SK-N-SH (cell line): ENCODE results near the gene SFSWAP. TPM values are rescaled to one million over a fixed set of nuclear protein-coding genes. Genes with fewer than 3 reads are reported as not detected.

Source experiments
- CTCF ChIA-PET: fragments of 300-600, 350-600 bp; formaldehyde crosslinking; extraction: SDS; loops from one replicate; lab custom pipeline; 2021; lab: Yijun Ruan, JAX
- POLR2A ChIA-PET: fragments of 350-600 bp; sonication (Branson Sonifier 250); formaldehyde crosslinking; extraction: SDS; loops from one replicate; lab custom pipeline; 2020; ENCODE audit warnings: antibody characterized with exemption, inconsistent platforms; lab: Yijun Ruan, JAX
- DNase-seq: peaks from one replicate; pipeline ENCODE4 v3.0.0; 2012
- H2AFZ ChIP-seq: fragments of 200-600 bp; sonication (generic); 2 replicates; pipeline ENCODE4 v1.8.1; 2016; ENCODE audit warnings: antibody characterized with exemption, mild to moderate bottlenecking, low read depth
- H3F3A ChIP-seq: fragments of 200-600 bp; sonication (generic); replicated peaks from 2 replicates; pipeline ENCODE3; 2016; ENCODE audit warnings: antibody characterized with exemption, mild to moderate bottlenecking; ENCODE audit not compliant: insufficient read depth
- H3K27ac ChIP-seq, 2 experiments: fragments of 200-500 bp in 1 of 2; fragments of 200-600 bp in 1 of 2; sonication (Bioruptor generic) in 1 of 2; sonication (generic), shearing (Covaris generic) in 1 of 2; 2 replicates each; pipeline versions ENCODE4 v1.5.1 to v1.6.1; 2014 to 2016; ENCODE audit warnings: low read depth in 2 of 2, inconsistent platforms in 1 of 2, low read length in 1 of 2, mild to moderate bottlenecking in 1 of 2, mixed read lengths in 1 of 2
- H3K27me3 ChIP-seq: fragments of 200-600 bp; sonication (generic), shearing (Covaris generic); 2 replicates; pipeline ENCODE4 v1.6.1; 2016; ENCODE audit warnings: mixed run types; ENCODE audit not compliant: insufficient read depth
- H3K36me3 ChIP-seq, 2 experiments: fragments of 200-500 bp in 1 of 2; fragments of 200-600 bp in 1 of 2; sonication (Bioruptor generic) in 1 of 2; sonication (generic) in 1 of 2; replicated peaks in 1 of 2; 2 replicates each; pipeline versions ENCODE3 to v1.5.1; 2014 to 2016; ENCODE audit warnings: low read length in 1 of 2, mild to moderate bottlenecking in 1 of 2; ENCODE audit not compliant: insufficient read depth in 2 of 2, control insufficient read depth in 1 of 2
- H3K4me1 ChIP-seq, 2 experiments: fragments of 200-500 bp in 1 of 2; fragments of 200-600 bp in 1 of 2; sonication (Bioruptor generic) in 1 of 2; sonication (generic), shearing (Covaris generic) in 1 of 2; 2 replicates each; pipeline versions ENCODE4 v1.5.1 to v1.6.1; 2014 to 2016; ENCODE audit warnings: low read depth in 1 of 2, low read length in 1 of 2, mixed run types in 1 of 2; ENCODE audit not compliant: insufficient read depth in 2 of 2, control insufficient read depth in 1 of 2
- H3K4me2 ChIP-seq: fragments of 200-600 bp; sonication (generic), shearing (Covaris generic); 2 replicates; pipeline ENCODE4 v1.6.1; 2017; ENCODE audit warnings: mixed run types
- H3K4me3 ChIP-seq, 2 experiments: fragments of 200-500 bp in 1 of 2; fragments of 200-600 bp in 1 of 2; sonication (Bioruptor generic) in 1 of 2; sonication (generic), shearing (Covaris generic) in 1 of 2; 2 replicates each; pipeline versions ENCODE4 v1.5.1 to v1.8.1; 2014 to 2016; ENCODE audit warnings: low read depth in 2 of 2, inconsistent platforms in 1 of 2, low read length in 1 of 2, mild to moderate bottlenecking in 1 of 2, mixed read lengths in 1 of 2, moderate library complexity in 1 of 2
- H3K79me2 ChIP-seq: fragments of 200-600 bp; sonication (generic); 2 replicates; pipeline ENCODE4 v1.8.1; 2017; ENCODE audit warnings: mild to moderate bottlenecking; ENCODE audit not compliant: insufficient read depth
- H3K9ac ChIP-seq: fragments of 200-600 bp; sonication (generic); 2 replicates; pipeline ENCODE4 v1.6.1; 2017; ENCODE audit warnings: mixed run types
- H3K9me2 ChIP-seq: fragments of 200-600 bp; sonication (generic); 2 replicates; pipeline ENCODE4 v1.6.1; 2017; ENCODE audit warnings: mixed run types
- H3K9me3 ChIP-seq: fragments of 200-600 bp; sonication (generic); 2 replicates; pipeline ENCODE4 v1.6.1; 2017; ENCODE audit warnings: mixed run types, mild to moderate bottlenecking, moderate library complexity
- H4K20me1 ChIP-seq: fragments of 200-600 bp; sonication (generic); 2 replicates; pipeline ENCODE4 v1.6.1; 2017; ENCODE audit warnings: mild to moderate bottlenecking, mixed run types; ENCODE audit not compliant: insufficient read depth
- EZH2phosphoT487 ChIP-seq: fragments of 200-600 bp; sonication (generic); IDR thresholded peaks from 2 replicates; pipeline ENCODE4 v1.6.1; 2017; ENCODE audit warnings: low read depth, mixed run types, mild to moderate bottlenecking, antibody characterized with exemption, moderate library complexity, borderline replicate concordance
- FOSL2 ChIP-seq: IDR thresholded peaks from 2 replicates; pipeline ENCODE4 v1.4.0; 2012; ENCODE audit warnings: low read depth, mild to moderate bottlenecking, moderate library complexity, borderline replicate concordance
- FOXJ3 ChIP-seq: sonication (generic); formaldehyde crosslinking; IDR thresholded peaks from 2 replicates; pipeline ENCODE4 v1.5.1; 2020; ENCODE audit warnings: mild to moderate bottlenecking, missing genetic modification reagents
- FOXM1 ChIP-seq: IDR thresholded peaks from 2 replicates; pipeline ENCODE4 v1.4.0; 2012; ENCODE audit warnings: low read depth, mild to moderate bottlenecking
- MXI1 ChIP-seq: IDR thresholded peaks from 2 replicates; pipeline ENCODE4 v1.6.1; 2012; ENCODE audit warnings: mild to moderate bottlenecking, low read depth, low read length, improper control_type of control experiment
- NRF1 ChIP-seq: IDR thresholded peaks from 2 replicates; pipeline ENCODE4 v1.6.1; 2012; ENCODE audit warnings: low read depth, mild to moderate bottlenecking, low read length
- PBX3 ChIP-seq: IDR thresholded peaks from 2 replicates; pipeline ENCODE4; 2012
- RAD21 ChIP-seq: IDR thresholded peaks from 2 replicates; pipeline ENCODE4 v1.6.1; 2012; ENCODE audit warnings: mild to moderate bottlenecking, low read length
- RCOR1 ChIP-seq: fragments of 150-350 bp; IDR thresholded peaks from 2 replicates; pipeline ENCODE4 v1.6.1; 2017; ENCODE audit warnings: antibody characterized with exemption, low read length
- RXRA ChIP-seq: IDR thresholded peaks from 2 replicates; pipeline ENCODE4 v1.4.0; 2012; ENCODE audit warnings: low read depth, mild to moderate bottlenecking, borderline replicate concordance
- SIN3A ChIP-seq: IDR thresholded peaks from 2 replicates; pipeline ENCODE4 v1.6.1; 2012; ENCODE audit warnings: low read depth, mild to moderate bottlenecking, low read length, moderate library complexity, borderline replicate concordance
- SMC3 ChIP-seq: IDR thresholded peaks from 2 replicates; pipeline ENCODE4 v1.6.1; 2012; ENCODE audit warnings: low read depth, low read length, improper control_type of control experiment
- TCF12 ChIP-seq: IDR thresholded peaks from 2 replicates; pipeline ENCODE4 v1.4.0; 2012
- WGBS: methylation state at CpG from one replicate; pipeline ENCODE4 v1.1.6; 2017; ENCODE audit warnings: low lambda C conversion rate; 5-methylcytosine and 5-hydroxymethylcytosine counted together
- polyA plus RNA-seq, 3 experiments: library from polyadenylated mRNA; depleted of rRNA; stranded (reverse); fragments of >200 nt; gene quantifications; 2 replicates each; pipeline ENCODE4 v1.2.3, GENCODE V29; 2012
- TF ChIP-seq, protein P1 (sequence below): fragments of 200-600 bp; sonication (generic); IDR thresholded peaks from 2 replicates; pipeline ENCODE4 v1.6.1; 2017; ENCODE audit warnings: antibody characterized with exemption, mild to moderate bottlenecking, moderate library complexity

The SFSWAP gene
- polyA plus RNA-seq, 1 of the 3 experiments (the other 2 are of a cell fraction) = 27.9 TPM

GRCh38 chr12:131816495-131816894, 105.6 kb downstream of the SFSWAP start:
- Histone ChIP-seq H3F3A (no peaks in the 10 kb centered on the region), H3K4me2 (no peak overlapping the region), H3K27me3 (no peaks in the 10 kb centered on the region), H3K9ac (no peak overlapping the region), H3K4me3 (no peak overlapping the region), H2AFZ (no peak overlapping the region), H4K20me1 (no peaks in the 10 kb centered on the region), H3K79me2 (no peaks in the 10 kb centered on the region), H3K9me3 (no peaks in the 10 kb centered on the region), H3K27ac (no peak overlapping the region), H3K4me1 (no peaks in the 10 kb centered on the region), H3K36me3 (no peaks in the 10 kb centered on the region), H3K9me2 (no peaks in the 10 kb centered on the region)
- TF ChIP-seq MXI1 = no peak
- 63% methylated on average over 5 of the region's 5 CpGs for WGBS
- CTCF ChIA-PET = interaction anchor here (1.2 kb wide), 1 partner anchor 13 kb away, joined by 3 read pairs; no protein-coding TSS in a partner anchor
- no peak for DNase-seq
- POLR2A ChIA-PET = no interaction called here

- DNase-seq = no peak
- no peak overlapping the region for H3K9ac ChIP-seq
- no peaks in the 10 kb centered on the region for H3K9me2 ChIP-seq
- no peak overlapping the region for H2AFZ ChIP-seq
- no peaks in the 10 kb centered on the region for H3K4me1 ChIP-seq
- no peak for TF ChIP-seq RAD21
- TF ChIP-seq, all 33 proteins: peak for 0
- 82% methylated on average over 19 of the region's 19 CpGs for WGBS
- no peak overlapping the region for H3K27ac ChIP-seq
- H4K20me1 ChIP-seq = no peaks in the 10 kb centered on the region
- no peaks in the 10 kb centered on the region for H3K27me3 ChIP-seq
- H3K79me2 ChIP-seq = no peaks in the 10 kb centered on the region
- H3F3A ChIP-seq = no peaks in the 10 kb centered on the region
- H3K4me2 ChIP-seq = no peak overlapping the region
- H3K9me3 ChIP-seq = no peaks in the 10 kb centered on the region
- ChIA-PET POLR2A (no interaction called here), CTCF (interaction anchor here (1.2 kb wide), 1 partner anchor 12 kb away, joined by 3 read pairs; no protein-coding TSS in a partner anchor)
- H3K36me3 ChIP-seq = no peaks in the 10 kb centered on the region
- H3K4me3 ChIP-seq = no peak overlapping the region
These were observed 106.4 kb downstream of the SFSWAP start for GRCh38 chr12:131817241-131817640.

- Histone ChIP-seq H3K9me3 (no peaks in the 10 kb centered on the region), H3F3A (no peaks in the 10 kb centered on the region), H4K20me1 (no peaks in the 10 kb centered on the region), H3K4me1 (no peaks in the 10 kb centered on the region), H3K9ac (no peak overlapping the region), H3K36me3 (no peaks in the 10 kb centered on the region), H3K27me3 (no peaks in the 10 kb centered on the region), H3K4me3 (no peak overlapping the region), H2AFZ (no peak overlapping the region), H3K27ac (no peak overlapping the region), H3K9me2 (no peaks in the 10 kb centered on the region), H3K79me2 (no peaks in the 10 kb centered on the region), H3K4me2 (no peak overlapping the region)
- CTCF ChIA-PET = no interaction called here
- TF ChIP-seq FOSL2 = no peak
- TF ChIP-seq TCF12 = no peak
- no peak for TF ChIP-seq RAD21
- TF ChIP-seq EZH2phosphoT487 = no peak
- TF ChIP-seq SIN3A = no peak
- no peak for TF ChIP-seq SMC3
- TF ChIP-seq FOXM1 = no peak
- TF ChIP-seq, protein P1, sequence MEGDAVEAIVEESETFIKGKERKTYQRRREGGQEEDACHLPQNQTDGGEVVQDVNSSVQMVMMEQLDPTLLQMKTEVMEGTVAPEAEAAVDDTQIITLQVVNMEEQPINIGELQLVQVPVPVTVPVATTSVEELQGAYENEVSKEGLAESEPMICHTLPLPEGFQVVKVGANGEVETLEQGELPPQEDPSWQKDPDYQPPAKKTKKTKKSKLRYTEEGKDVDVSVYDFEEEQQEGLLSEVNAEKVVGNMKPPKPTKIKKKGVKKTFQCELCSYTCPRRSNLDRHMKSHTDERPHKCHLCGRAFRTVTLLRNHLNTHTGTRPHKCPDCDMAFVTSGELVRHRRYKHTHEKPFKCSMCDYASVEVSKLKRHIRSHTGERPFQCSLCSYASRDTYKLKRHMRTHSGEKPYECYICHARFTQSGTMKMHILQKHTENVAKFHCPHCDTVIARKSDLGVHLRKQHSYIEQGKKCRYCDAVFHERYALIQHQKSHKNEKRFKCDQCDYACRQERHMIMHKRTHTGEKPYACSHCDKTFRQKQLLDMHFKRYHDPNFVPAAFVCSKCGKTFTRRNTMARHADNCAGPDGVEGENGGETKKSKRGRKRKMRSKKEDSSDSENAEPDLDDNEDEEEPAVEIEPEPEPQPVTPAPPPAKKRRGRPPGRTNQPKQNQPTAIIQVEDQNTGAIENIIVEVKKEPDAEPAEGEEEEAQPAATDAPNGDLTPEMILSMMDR = no peak
- no peak for TF ChIP-seq MXI1
- no peak for TF ChIP-seq PBX3
- TF ChIP-seq RCOR1 = no peak
- no peak for TF ChIP-seq FOXJ3 (CRISPR knock-in tag)
- TF ChIP-seq NRF1 = no peak
- no peak for TF ChIP-seq RXRA
- 85% methylated on average over 30 of the region's 30 CpGs for WGBS
- DNase-seq = no peak
- POLR2A ChIA-PET = no interaction called here
These were observed 108.1 kb downstream of the SFSWAP start for GRCh38 chr12:131818821-131819585.
